GM19025 (cell line): ENCODE results near the gene AUTS2.

ENCODE experiments used
- ATAC-seq: cut with Tn5 transposase; IDR thresholded peaks from one replicate; pipeline ENCODE4 v1.9.1; 2021; ENCODE audit warnings: mild to moderate bottlenecking, low read depth, moderate library complexity; ENCODE audit not compliant: unreplicated experiment

Gene AUTS2

DNA sequence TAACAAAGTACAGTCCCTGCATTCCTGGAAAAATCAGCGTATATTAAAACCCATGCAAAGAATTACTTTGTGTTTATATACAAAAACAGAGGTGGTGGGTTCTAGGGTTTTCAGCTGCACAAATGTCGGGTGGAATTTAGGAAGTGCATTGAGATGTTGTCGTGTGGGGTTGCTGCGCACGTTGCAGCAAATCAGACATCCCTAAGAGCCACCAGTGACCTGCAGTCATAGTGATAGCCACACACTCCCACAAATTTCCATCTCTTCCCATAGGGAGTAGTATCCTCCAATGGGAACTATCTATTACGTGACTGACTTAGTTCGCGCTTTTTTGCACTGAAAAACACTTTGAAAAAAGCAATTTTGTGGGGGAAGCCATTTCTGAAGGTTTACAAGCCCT lies 1158.5 kb downstream of the AUTS2 start:
- ATAC-seq = no peak

DNA sequence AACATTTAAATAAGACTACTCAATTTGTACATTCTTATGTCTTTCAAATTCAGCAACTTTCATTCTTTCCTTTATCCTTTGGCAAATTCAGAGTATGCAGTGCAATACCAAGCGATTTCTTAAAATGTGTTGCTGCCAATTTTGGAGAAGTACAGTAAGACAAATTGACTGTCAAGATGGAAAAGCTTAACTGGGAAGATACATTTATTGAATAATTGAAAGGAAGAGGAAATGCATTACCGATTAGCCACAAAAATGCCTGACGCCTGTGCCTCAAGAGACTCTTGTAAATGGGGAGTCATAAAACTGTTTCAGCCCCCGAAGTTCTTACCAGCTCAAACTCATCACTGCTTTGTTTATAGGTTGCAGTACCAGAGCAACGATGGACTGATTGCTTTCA lies 1160.4 kb downstream of the AUTS2 start:
- no peak for ATAC-seq

DNA sequence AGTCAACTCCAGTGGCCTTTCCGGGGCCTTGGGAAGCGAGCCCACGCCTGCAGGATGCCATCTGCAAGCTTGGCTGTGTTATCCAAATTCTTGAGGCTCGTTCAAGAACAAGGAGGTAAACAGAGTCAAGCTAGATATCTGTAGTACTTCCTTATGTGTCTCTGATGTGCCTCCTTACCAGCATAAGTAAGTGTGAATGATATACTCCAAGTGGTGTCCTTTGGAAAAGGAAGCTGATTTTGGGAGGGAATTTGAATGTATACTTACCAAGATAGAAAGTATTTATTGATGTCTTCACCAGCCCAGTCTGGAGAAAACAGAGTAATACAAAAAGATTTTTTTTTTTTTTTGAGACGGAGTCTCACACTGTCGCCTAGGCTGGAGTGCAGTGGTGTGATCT lies 1161.4 kb downstream of the AUTS2 start:
- ATAC-seq = no peak

DNA sequence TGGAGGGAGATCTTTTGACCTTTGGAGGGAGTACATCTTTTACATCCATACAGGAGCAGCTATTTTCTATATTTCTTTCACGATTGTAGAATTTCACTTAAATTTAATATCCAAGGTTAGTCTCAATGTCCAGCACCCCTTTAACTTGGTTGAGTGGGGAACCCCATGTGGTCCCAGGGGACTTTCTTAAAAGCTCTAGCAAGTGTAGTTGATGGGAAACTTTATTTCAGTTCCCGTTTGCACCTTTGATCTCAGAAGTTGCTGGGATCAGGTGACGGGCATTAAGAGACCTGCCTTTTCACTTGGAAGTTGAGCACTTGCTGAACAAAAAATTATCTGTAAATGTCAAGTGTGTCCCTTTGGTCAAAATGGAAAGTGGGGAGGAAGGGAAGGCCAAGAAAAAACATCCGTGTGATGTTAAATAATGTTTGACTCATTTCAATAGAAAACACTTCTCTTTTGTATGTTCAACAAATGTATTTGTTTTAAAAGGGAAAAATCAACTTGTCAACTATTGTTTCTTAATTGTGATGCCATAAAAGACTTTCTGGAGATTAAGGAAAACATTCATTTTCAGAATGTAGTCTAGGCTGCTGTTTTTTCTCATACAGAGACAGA lies 1163.5 kb downstream of the AUTS2 start:
- ATAC-seq = no peak

DNA sequence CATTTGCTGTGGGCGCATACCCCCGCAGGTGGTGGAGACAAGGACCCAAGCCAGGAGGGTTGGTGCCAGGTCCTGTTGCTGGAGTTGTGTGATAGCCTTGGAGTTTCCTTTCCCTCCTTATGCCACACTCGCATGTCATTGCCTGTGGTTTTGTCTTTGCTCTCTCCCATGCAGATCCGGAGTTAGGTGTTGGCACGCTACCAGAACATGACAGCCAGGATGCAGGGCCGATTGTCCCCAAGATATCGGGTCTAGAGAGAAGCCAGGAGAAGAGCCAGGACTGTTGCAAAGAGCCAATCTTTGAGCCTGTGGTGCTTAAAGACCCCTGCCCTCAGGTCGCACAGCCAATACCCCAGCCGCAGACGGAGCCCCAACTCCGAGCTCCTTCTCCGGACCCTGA lies 1164.4 kb downstream of the AUTS2 start:
- ATAC-seq = no peak

DNA sequence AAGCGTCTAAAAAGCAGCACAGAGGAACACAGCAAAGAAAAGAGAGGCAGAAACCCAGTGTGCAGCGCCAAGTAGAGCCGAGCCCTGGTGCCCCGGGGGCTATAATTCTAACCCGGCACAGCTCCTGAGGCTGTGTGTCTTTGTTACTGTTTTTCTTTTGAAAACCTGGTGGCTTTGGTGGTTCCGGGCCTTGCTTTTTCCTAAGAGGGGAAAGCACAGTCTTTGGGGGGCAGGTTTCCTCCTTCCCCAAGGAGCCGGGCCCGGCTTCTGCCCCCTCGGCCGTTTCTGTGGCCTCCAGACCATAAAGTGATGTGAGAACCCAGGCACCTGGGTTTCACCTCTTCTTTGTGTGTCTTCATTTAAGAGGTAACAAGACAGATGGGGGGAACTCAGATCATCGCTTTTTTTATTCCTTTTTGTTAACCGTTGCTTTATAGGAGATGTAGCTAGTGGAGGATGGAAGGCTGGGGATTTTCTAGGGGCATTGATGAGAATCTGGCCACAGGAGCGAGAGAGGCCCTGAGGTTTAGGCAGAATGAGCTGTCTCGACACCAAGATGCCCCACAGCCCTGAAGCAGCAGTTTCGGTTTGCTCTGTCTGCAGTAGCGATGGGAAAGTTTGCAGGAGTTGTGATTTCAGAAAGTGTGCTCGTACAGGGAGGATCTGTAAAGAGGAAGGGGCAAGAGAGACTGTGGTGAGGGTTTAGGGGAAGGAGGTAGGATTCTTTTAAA lies 1165.9 kb downstream of the AUTS2 start:
- ATAC-seq = peak; percentile 84

DNA sequence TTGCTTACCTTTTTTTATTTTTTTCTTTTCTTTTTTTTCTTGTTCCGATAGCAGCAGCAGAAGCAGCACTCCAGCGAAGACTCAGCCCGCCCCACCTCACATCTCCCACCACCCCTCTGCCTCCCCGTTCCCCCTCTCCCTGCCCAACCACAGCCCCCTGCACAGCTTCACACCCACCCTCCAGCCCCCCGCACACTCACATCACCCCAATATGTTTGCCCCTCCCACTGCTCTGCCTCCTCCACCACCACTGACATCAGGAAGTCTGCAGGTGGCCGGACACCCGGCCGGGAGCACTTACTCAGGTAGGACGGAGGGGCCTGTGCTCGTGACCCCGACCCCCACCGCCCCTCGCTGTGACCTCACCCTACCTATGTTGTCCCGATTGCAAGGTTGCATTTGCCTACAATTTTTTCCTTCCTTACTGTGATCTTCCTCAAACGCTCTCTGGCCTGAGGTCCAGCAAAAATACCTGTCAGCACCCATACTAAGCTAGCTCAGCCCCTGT lies 1166.5 kb downstream of the AUTS2 start:
- no peak for ATAC-seq

DNA sequence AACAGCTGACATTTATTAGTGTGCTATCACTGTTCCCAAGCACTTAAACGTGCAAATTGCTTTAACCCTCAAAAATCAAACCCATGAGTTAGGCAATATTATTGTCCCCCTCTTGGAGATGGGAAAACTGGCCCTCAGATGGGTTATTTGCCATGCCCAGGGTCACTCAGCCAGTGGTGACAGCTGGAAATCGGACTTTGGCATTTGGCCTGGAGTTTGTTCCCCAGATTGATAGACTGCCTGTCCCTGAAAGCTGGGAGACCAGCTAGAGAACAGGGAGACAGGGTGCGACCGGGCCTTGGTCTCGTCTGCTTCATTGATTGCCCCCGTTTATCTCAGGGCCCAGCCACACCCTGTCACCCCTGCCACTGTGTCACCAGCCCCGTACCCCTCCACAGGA lies 1167.4 kb downstream of the AUTS2 start:
- no peak for ATAC-seq

DNA sequence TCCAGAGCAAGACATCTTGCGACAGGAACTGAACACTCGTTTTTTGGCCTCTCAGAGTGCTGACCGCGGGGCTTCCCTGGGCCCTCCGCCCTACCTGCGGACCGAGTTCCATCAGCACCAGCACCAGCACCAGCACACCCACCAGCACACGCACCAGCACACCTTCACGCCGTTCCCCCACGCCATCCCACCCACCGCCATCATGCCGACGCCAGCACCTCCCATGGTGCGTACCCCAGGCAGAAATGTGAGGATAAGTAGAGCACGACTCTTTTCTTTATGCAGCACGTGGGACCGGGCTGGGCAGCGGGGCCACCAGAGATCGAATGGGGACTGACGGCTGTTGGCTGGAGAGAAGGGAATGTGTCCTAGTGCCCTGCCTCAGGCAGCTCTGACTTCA lies 1167.8 kb downstream of the AUTS2 start:
- ATAC-seq = no peak

DNA sequence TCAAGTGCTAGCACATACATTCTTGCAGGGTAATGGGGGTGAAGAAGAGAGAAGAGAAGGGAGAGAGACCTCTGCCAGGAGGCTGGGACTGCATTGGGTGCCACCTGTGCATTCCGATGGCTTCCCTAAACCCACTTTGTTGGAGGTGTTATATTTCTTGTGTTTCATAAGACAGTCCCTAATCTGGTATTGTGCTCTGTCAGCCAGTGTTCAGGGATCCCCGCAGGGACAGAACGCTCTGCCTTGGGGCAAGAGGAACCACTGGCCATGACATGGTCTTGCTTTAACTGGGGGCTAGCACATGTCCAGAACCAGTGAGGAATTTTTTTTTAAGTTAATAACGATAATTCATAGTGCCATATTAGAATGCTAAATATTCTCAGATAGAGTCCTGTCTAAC lies 1168.4 kb downstream of the AUTS2 start:
- ATAC-seq = no peak

DNA sequence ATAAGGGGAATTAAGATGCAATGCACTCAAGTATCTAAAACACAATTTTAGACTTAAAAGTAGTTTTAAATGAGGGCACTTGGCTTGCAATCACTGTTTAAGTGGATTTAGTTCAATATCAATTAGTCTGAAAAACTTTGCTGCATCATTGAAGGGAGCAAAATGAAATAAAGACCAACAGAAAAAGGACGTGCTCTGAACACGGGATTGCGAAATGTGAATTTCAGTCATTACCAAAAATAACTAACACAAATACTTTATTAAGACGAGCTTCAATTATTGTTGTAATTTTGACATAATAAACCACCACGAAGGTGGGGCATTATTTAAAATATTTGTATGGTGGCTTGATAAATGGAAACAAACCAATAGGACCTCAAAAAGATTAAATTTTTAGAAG lies 1171.9 kb downstream of the AUTS2 start:
- no peak for ATAC-seq

DNA sequence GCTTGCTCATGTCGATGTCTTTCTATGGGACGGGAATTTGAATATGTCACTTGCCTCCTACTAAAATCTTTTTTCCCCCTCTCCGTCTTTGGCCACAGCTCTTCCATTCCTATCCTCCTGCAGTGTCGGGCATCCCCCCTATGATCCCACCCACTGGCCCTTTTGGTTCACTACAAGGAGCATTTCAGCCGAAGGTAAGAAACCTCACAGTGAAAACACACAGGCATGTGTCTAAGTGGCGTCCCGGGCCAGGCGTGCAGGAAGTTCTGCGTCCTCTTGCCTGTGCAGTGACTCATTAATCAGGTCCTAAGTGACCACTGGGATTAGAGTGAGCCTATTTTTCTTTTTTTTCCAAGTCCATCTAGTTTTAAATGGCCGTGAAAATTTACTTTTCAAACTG lies 1173.2 kb downstream of the AUTS2 start:
- no peak for ATAC-seq

DNA sequence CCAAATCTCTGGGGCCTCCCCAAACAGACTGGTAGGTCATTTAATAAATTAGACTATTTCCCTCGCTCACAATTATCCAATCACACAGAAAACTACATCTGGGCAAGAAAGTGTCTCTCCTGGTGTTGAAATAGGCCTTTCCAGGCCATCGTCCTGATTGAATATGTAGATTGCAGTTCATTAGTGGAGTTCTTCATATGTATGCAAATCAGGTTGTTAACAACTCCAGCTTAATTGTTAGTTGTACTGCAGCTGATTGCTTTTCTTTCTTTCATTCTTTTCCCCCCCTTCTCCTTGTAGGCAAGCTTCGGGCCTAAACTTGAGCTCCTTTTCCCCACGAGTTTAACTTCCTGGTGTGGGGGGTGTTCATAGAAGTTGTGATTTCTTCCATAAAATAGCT lies 1174.6 kb downstream of the AUTS2 start:
- ATAC-seq = no peak

DNA sequence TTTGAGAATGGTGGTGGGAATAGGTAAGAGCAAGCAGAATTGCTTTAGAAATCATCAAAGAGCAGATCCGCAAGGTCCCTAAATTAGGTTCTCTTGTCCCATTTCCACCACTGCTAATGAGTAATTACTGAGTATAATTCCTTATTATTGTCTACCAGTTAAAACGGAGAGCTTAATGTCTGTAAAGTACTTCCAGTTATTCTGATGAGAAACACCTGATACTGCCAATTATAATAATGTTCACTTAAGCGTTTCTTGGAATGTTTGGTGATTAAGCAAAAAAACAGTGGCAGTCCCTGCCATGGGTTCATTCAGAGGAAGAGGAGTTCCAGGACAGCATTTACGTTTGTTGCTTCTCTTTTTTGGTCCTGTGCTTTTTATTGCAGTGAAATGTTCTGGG lies 1175.1 kb downstream of the AUTS2 start:
- ATAC-seq = no peak

DNA sequence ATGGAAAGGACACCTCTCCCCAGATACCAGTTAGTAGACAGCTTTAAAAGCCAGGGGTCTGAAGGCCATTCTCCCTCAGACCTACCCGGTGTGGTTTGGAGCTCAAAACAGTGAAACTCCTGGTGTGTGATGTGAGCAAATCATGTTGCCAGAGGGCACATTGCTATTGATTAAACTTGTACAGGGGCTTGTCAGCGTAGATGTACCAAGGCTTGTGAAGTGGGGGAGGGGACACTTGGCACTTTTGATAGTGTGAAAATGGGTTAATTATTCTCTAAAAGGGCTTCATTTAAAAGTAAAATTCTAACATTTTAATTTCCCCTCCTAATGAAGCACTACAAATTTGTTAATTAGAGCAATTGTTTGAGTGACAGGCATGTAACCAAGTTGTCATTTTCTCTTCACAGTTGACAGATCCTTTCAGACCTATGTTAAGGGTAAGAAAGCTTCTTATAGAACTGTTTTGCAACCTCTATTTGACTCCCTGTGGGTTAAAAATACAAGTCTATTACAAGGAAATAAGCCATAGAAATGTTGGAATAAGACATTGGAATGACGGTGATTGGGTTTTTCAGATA lies 1176.8 kb downstream of the AUTS2 start:
- ATAC-seq = no peak

DNA sequence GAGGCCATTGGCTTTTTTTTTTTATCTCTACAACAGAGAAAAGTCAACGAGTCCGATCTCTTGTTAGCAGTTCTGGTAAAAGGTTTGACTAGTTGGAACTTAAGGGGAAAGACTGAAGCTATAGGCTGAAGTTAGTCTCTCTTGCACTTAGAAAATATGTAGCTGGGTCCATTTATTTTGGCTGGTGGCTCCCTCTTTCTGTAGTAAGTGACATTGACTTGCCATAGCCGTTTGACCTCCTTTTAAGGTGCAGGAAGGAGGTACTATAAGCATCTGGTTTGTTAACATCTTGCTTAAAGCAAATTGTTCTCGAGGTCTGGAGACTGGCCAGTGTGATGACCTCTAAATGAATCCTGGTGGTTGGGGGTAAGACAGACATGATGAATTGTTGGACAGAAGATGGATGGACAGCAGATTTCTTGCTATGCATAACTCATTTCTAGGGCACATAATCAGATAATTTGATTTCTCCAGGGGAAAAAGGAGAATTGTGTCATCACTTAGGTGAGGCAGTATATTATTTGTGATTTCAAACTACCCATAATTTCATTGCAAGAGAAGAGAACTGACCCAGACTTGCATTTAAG lies 1177.4 kb downstream of the AUTS2 start:
- no peak for ATAC-seq

DNA sequence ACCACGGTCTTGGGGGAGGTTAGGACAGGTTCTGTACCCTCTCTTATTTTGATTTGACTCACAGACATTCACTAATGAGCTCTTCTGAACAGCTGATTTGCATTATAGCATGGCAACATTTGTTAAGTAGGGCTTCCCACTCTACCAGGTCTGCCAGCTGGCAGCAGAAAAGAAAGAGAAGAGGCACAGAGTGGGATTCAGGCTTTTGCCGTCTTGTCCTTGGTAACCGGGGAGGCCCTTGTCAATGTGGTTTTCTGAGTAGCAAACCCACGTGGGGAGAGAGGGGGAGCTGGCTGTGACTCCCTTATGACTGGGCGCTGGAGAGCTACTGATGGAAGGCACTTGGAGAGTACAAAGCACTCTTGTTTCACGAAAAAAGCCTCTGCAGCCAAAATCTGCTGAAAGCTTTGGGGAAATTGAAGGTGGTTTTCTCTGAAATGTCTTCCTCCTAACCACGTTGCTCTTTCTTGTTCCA lies 1178.4 kb downstream of the AUTS2 start:
- peak; percentile 58 for ATAC-seq

DNA sequence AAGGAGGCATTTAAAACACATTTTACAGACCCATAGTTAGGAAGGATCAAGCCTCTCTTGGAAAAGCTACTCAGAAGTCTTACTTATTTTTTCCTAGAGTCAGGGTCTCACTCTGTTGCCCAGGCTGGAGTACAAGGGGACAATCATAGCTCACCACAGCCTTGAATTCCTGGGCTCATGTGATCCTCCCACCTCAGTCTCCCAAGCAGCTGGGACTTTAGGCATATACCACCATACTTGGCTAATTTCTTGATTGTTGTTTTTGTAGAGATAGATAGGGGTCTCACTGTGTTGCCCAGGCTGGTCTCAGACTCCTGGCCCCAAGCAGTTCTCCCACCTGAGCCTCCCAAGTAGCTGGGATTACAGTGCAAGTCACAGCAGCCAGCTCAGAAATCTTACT lies 1179.0 kb downstream of the AUTS2 start:
- no peak for ATAC-seq

DNA sequence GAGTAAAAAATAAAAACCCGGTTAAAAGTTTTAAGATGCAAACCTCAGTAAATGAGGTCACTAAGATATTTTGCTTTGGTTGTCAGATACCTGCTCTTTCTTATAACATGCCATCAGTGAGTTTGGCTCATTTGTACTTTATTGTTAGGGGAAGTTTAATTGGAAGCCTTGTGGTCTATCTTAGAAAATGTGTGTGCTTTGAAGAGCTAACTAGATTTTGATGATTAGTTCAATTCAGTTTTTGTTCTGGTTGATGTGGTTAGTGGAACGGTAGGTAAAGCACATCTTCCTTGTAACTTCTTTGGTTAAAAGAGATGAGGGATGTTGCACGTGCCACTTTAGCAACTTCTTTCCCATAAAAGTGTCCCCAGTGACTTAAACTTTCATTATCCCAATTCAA lies 1180.3 kb downstream of the AUTS2 start:
- no peak for ATAC-seq

DNA sequence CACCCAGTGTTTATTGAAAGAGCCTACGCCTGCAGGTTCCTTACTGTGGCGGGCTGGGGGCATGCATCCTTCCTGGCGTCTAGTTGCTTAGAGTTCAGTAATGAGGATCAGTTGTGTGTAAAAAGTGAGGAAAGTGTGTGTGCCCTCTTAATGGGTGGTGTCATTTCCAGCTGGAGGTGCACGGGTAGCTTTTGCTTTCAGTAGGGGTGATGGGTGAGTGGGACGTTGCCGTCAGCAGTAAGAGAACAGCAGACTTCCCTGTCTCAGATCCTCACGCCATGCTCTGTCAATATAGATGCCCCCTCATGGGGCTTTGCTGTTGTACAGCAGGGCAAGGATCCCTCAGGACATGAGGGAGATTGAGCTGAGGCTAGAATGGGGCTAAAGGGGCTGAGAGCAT lies 1181.0 kb downstream of the AUTS2 start:
- ATAC-seq = no peak

DNA sequence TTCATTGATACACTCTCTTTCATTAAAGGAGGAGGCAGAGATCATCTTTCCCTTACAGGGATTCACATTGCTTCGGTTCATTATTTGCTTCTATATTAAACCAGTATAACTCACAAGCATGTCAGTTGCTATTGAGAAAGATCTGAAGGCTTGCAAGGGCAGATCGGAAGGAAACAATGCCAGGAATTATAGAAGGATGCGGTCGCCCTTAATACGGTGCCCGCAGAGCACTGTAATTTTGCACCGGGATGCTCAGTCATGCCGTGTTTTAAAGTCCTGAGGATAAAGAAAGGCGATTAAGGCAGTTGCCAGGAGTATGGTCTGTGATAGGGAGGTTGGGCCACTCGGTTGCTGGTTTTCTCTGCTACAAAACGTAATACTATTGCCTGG lies 1183.6 kb downstream of the AUTS2 start:
- no peak for ATAC-seq
